HG03064 (cell line): ENCODE measurements around the gene CAPN5.

Experiments
- ATAC-seq: cut with Tn5 transposase; IDR thresholded peaks from one replicate; pipeline ENCODE4 v1.9.1; 2021; ENCODE audit warnings: low read depth; ENCODE audit not compliant: unreplicated experiment

Gene CAPN5

GRCh38 chr11:77063407-77063806 is 3.4 kb upstream of the CAPN5 start:
- no peak for ATAC-seq

- ATAC-seq = no peak
Measured at GRCh38 chr11:77063861-77064260, 2.9 kb upstream of the CAPN5 start.

- no peak for ATAC-seq
Measured at GRCh38 chr11:77064648-77065217, 2.0 kb upstream of the CAPN5 start.

- no peak for ATAC-seq
Measured at GRCh38 chr11:77065878-77066228, 918 bp upstream of the CAPN5 start.

- ATAC-seq = no peak
Measured at GRCh38 chr11:77067861-77068443, 1.2 kb downstream of the CAPN5 start.

GRCh38 chr11:77068457-77069335 is 1.9 kb downstream of the CAPN5 start:
- ATAC-seq = no peak

GRCh38 chr11:77069336-77069968 is 2.7 kb downstream of the CAPN5 start:
- no peak for ATAC-seq

- no peak for ATAC-seq
Measured at GRCh38 chr11:77069969-77070582, 3.3 kb downstream of the CAPN5 start.

- no peak for ATAC-seq
Measured at GRCh38 chr11:77071077-77071476, 4.3 kb downstream of the CAPN5 start.

- no peak for ATAC-seq
Measured at GRCh38 chr11:77071671-77072605, 5.2 kb downstream of the CAPN5 start.

- no peak for ATAC-seq
Measured at GRCh38 chr11:77072851-77073327, 6.1 kb downstream of the CAPN5 start.

- no peak for ATAC-seq
Measured at GRCh38 chr11:77073328-77074001, 6.7 kb downstream of the CAPN5 start.

GRCh38 chr11:77074205-77074604 is 7.4 kb downstream of the CAPN5 start:
- ATAC-seq = no peak

- ATAC-seq = no peak
Measured at GRCh38 chr11:77074626-77075221, 8.0 kb downstream of the CAPN5 start.

GRCh38 chr11:77075425-77075905 is 8.7 kb downstream of the CAPN5 start:
- ATAC-seq = no peak

GRCh38 chr11:77079666-77080065 is 12.9 kb downstream of the CAPN5 start:
- ATAC-seq = no peak

- ATAC-seq = no peak
Measured at GRCh38 chr11:77080643-77081210, 14.0 kb downstream of the CAPN5 start.

GRCh38 chr11:77081381-77081851 is 14.6 kb downstream of the CAPN5 start:
- ATAC-seq = no peak
